Endodermal cell (in vitro differentiated cells): Measurements from ENCODE around the gene KDELR1. TPM values are rescaled to one million over a fixed set of nuclear protein-coding genes. Genes with fewer than 3 reads are reported as not detected.
A peak's percentile ranks its signal among the peaks of the same experiment; 100 is the strongest.

Experiments used
- DNase-seq: peaks from one replicate; pipeline ENCODE4 v3.0.0-alpha.2; 2017
- H3K27ac ChIP-seq: 2 replicates; pipeline ENCODE4 v1.5.1; 2013; ENCODE audit warnings: mild to moderate bottlenecking, low read depth, low read length, moderate library complexity
- H3K27me3 ChIP-seq: 2 replicates; pipeline ENCODE4 v1.6.1; 2013; ENCODE audit warnings: mild to moderate bottlenecking, low read length, moderate library complexity; ENCODE audit not compliant: insufficient read depth, control insufficient read depth, poor library complexity, severe bottlenecking
- H3K36me3 ChIP-seq: 2 replicates; pipeline ENCODE4 v1.7.0; 2013; ENCODE audit warnings: mild to moderate bottlenecking, low read length, moderate library complexity; ENCODE audit not compliant: control insufficient read depth, insufficient read depth
- H3K4me1 ChIP-seq: one replicate; pipeline ENCODE4 v1.7.0; 2013; ENCODE audit warnings: low read length; ENCODE audit not compliant: control insufficient read depth, insufficient read depth
- H3K4me3 ChIP-seq: 2 replicates; pipeline ENCODE4 v1.5.1; 2013; ENCODE audit warnings: mild to moderate bottlenecking, low read length, moderate library complexity
- H3K9ac ChIP-seq: 2 replicates; pipeline ENCODE4 v1.6.1; 2013; ENCODE audit warnings: mild to moderate bottlenecking, low read length, moderate library complexity; ENCODE audit not compliant: poor library complexity, severe bottlenecking; ENCODE audit errors: extremely low read depth
- H3K9me3 ChIP-seq: 2 replicates; pipeline ENCODE4 v1.6.1; 2013; ENCODE audit warnings: mild to moderate bottlenecking, low read length, moderate library complexity; ENCODE audit not compliant: control insufficient read depth
- H3K27ac Mint-ChIP-seq: 2 replicates; pipeline ENCODE4 v1.8.0; 2020; ENCODE audit warnings: mixed read lengths
- H3K27me3 Mint-ChIP-seq: 2 replicates; pipeline ENCODE4 v1.8.0; 2021; ENCODE audit warnings: mild to moderate bottlenecking, mixed read lengths; ENCODE audit not compliant: insufficient read depth
- H3K36me3 Mint-ChIP-seq: 2 replicates; pipeline ENCODE4 v1.8.0; 2020; ENCODE audit warnings: low read depth, mixed read lengths
- H3K4me1 Mint-ChIP-seq: 2 replicates; pipeline ENCODE4 v1.8.0; 2020; ENCODE audit warnings: mixed read lengths
- H3K4me3 Mint-ChIP-seq: 2 replicates; pipeline ENCODE4 v1.8.0; 2020; ENCODE audit warnings: mild to moderate bottlenecking, moderate library complexity, mixed read lengths
- H3K9me3 Mint-ChIP-seq: 2 replicates; pipeline ENCODE4 v1.8.0; 2020; ENCODE audit warnings: mild to moderate bottlenecking, mixed read lengths
- CTCF ChIP-seq: fragments of 200-600 bp; sonication (generic); conservative IDR thresholded peaks from 2 replicates; pipeline ENCODE4 v1.5.0; 2021; ENCODE audit warnings: antibody characterized with exemption, mild to moderate bottlenecking
- WGBS, 2 experiments: methylation state at CpG; one replicate each; pipeline versions ENCODE4 v1.1.5 to v1.1.7; 2013; ENCODE audit warnings: missing lambda C conversion rate in 2 of 2, mixed read lengths in 1 of 2; ENCODE audit not compliant: insufficient coverage in 1 of 2, insufficient read length in 1 of 2; 5-methylcytosine and 5-hydroxymethylcytosine counted together
- total RNA-seq, 2 donors: library from RNA; stranded (reverse); fragmentation: NEBNext Ultra II Directional in 1 of 2; extraction: Animal tissue kit (Norgen Biotek cat#: 25700) in 1 of 2; gene quantifications; 2 replicates in 1 of 2; 3 replicates in 1 of 2; pipeline ENCODE4 v1.2.1, GENCODE V29; 2021

Gene KDELR1
- total RNA-seq, 2 donors from 2014 or later = 227 to 285 TPM

- Histone ChIP-seq H3K9me3 (no peaks in the 10 kb centered on the region), H3K4me3 (no peak overlapping the region), H3K36me3 (no peaks in the 10 kb centered on the region), H3K27me3 (peaks cover 19% of the 10 kb centered on the region), H3K9ac (no peak overlapping the region), H3K27ac (no peak overlapping the region), H3K4me1 (no peaks in the 10 kb centered on the region)
- Mint-ChIP-seq H3K27me3 (peaks cover 20% of the 10 kb centered on the region), H3K36me3 (no peaks in the 10 kb centered on the region), H3K9me3 (no peaks in the 10 kb centered on the region), H3K4me1 (peaks cover 11% of the 10 kb centered on the region), H3K27ac (peak overlapping the region; percentile 34), H3K4me3 (no peak overlapping the region)
- DNase-seq = peak; percentile 68
- no peak for TF ChIP-seq CTCF
- WGBS, 2 experiments = 88 to 98% methylated on average over 5 of the region's 5 CpGs
These were observed 9.9 kb upstream of the KDELR1 start for GRCh38 chr19:48401287-48401686.

- Histone ChIP-seq H3K27ac (no peak overlapping the region), H3K4me1 (no peaks in the 10 kb centered on the region), H3K9ac (no peak overlapping the region), H3K4me3 (no peak overlapping the region), H3K27me3 (peaks cover 30% of the 10 kb centered on the region), H3K36me3 (no peaks in the 10 kb centered on the region), H3K9me3 (no peaks in the 10 kb centered on the region)
- H3K4me3 Mint-ChIP-seq = peak overlapping the region; percentile 41
- no peaks in the 10 kb centered on the region for H3K9me3 Mint-ChIP-seq
- H3K27ac Mint-ChIP-seq = peak overlapping the region; percentile 96
- H3K36me3 Mint-ChIP-seq = no peaks in the 10 kb centered on the region
- TF ChIP-seq CTCF = no peak
- 45 to 73% methylated on average over 8 to 14 of the region's 14 CpGs for WGBS, 2 experiments
- peaks cover 11% of the 10 kb centered on the region for H3K4me1 Mint-ChIP-seq
- H3K27me3 Mint-ChIP-seq = peaks cover 30% of the 10 kb centered on the region
- peak; percentile 93 for DNase-seq
These were observed 8.8 kb upstream of the KDELR1 start for GRCh38 chr19:48400018-48400742.

GRCh38 chr19:48398375-48399235 lies 7.3 kb upstream of the KDELR1 start:
- peak; percentile 99 for DNase-seq
- Mint-ChIP-seq H3K4me3 (peak overlapping the region; percentile 63), H3K4me1 (peaks cover 15% of the 10 kb centered on the region), H3K27ac (peak overlapping the region; percentile 58), H3K9me3 (no peaks in the 10 kb centered on the region), H3K36me3 (no peaks in the 10 kb centered on the region), H3K27me3 (peaks cover 46% of the 10 kb centered on the region)
- Histone ChIP-seq H3K27ac (no peak overlapping the region), H3K27me3 (peaks cover 44% of the 10 kb centered on the region), H3K36me3 (no peaks in the 10 kb centered on the region), H3K9ac (peak overlapping the region; percentile 53), H3K9me3 (no peaks in the 10 kb centered on the region), H3K4me1 (no peaks in the 10 kb centered on the region), H3K4me3 (peak overlapping the region; percentile 85)
- WGBS, 2 experiments = 6 to 18% methylated on average over 25 to 104 of the region's 104 CpGs
- no peak for TF ChIP-seq CTCF
